Ovary (tissue), 9 donors: ENCODE results near the gene CTU1. TPM values are rescaled to one million over a fixed set of nuclear protein-coding genes. Genes with fewer than 3 reads are reported as not detected.
A peak's percentile ranks its signal among the peaks of the same experiment; 100 is the strongest.

ENCODE experiments used
- DNase-seq, 5 donors: peaks; one replicate each; pipeline ENCODE4 v3.0.0-alpha.2; 2019 to 2020
- H3K27ac ChIP-seq, 2 donors: fragments of 200-600 bp; one replicate each; pipeline versions ENCODE4 v1.5.1 to v1.8.0; 2019 to 2022
- H3K27me3 ChIP-seq: fragments of 200-600 bp; one replicate; pipeline ENCODE4 v1.8.0; 2022
- H3K36me3 ChIP-seq: fragments of 200-600 bp; sonication (generic); one replicate; pipeline ENCODE4 v1.5.1; 2019
- H3K4me1 ChIP-seq: one replicate; pipeline ENCODE4 v1.8.1; 2013; ENCODE audit warnings: mild to moderate bottlenecking, moderate library complexity; ENCODE audit not compliant: insufficient read depth
- H3K4me3 ChIP-seq: fragments of 200-600 bp; sonication (generic); one replicate; pipeline ENCODE4 v1.5.1; 2017
- H3K9me3 ChIP-seq, 2 donors: fragments of 200-600 bp in 1 of 2; sonication (generic) in 1 of 2; one replicate each; pipeline versions ENCODE4 v1.5.1 to v1.8.1; 2013 to 2019; ENCODE audit warnings: mild to moderate bottlenecking in 1 of 2, moderate library complexity in 1 of 2
- CTCF ChIP-seq, 3 donors: fragments of 450-650 bp in 2 of 3; fragments of 200-600 bp in 1 of 3; IDR thresholded peaks; one replicate each; pipeline versions ENCODE4 v1.5.1 to v1.8.0; 2016 to 2022; ENCODE audit warnings: antibody characterized with exemption in 3 of 3, mild to moderate bottlenecking in 1 of 3
- EP300 ChIP-seq: sonication (generic); formaldehyde crosslinking; IDR thresholded peaks from one replicate; pipeline ENCODE4 v1.6.1; 2017; ENCODE audit warnings: antibody characterized with exemption
- POLR2A ChIP-seq: fragments of 450-650 bp; IDR thresholded peaks from one replicate; pipeline ENCODE4 v1.6.1; 2017; ENCODE audit warnings: antibody characterized with exemption, mild to moderate bottlenecking, moderate library complexity
- WGBS, 3 donors: extraction: QIAGEN DNeasy Blood & Tissue Kit in 1 of 3; methylation state at CpG; one replicate each; pipeline versions ENCODE4 v1.1.5 to v1.1.7; 2013 to 2017; 5-methylcytosine and 5-hydroxymethylcytosine counted together
- intact Hi-C, 4 donors: fragments of 100-400 bp; cut with DNase I; formaldehyde crosslinking; loops; one replicate each; pipeline versions ENCODE4 v1.11.0 to v1.15.1; 2022 to 2023
- polyA plus RNA-seq, 2 donors: library from polyadenylated mRNA; stranded (reverse); fragments of 200-250 nt in 1 of 2; fragments of 350-450 nt in 1 of 2; fragmentation: Illumina TruSeq in 1 of 2; extraction: RNeasy Lipid Tissue Mini Kit (QIAGEN cat#74804) in 1 of 2; gene quantifications; one replicate each; pipeline ENCODE4 v1.2.3, GENCODE V29; 2013 to 2014
- total RNA-seq, 7 donors: library from RNA; depleted of rRNA in 2 of 7; stranded (reverse); fragments of >200 nt in 2 of 7; fragmentation: NEBNext Ultra II Directional in 3 of 7; extraction: Animal tissue kit (Norgen Biotek cat#: 25700) in 3 of 7; gene quantifications; one replicate each; pipeline versions ENCODE4 v1.1.0 to v1.2.4, GENCODE V29; 2016 to 2023
- donor health status: DM: no; HTN: no; CAD: no; lungs with moderate emphysema.
- donor health status: DM: no; HTN: no; CAD: no.
- donor health status: Bipolar disorder and iron deficiency.
- donor health status: DM: yes; HTN: yes; CAD: no.
- donor health status: DM: no; HTN: no; CAD: no.
- donor health status: DM: yes; HTN: yes; CAD: no.

Gene CTU1
- total and polyA plus RNA-seq, 9 donors, result 1.1 to 17.2 (median 12.3) TPM

GRCh38 chr19:51101171-51101865 lies 6.9 kb downstream of the CTU1 start:
- H3K27me3 ChIP-seq, result no peaks in the 10 kb centered on the region
- H3K4me1 ChIP-seq, result peaks cover 13% of the 10 kb centered on the region
- H3K36me3 ChIP-seq, result no peaks in the 10 kb centered on the region
- TF ChIP-seq EP300 (no peak), POLR2A (no peak), CTCF (IDR thresholded peaks at IDR 0.05) (no peak)
- DNase-seq, result no peak
- no peak overlapping the region for H3K27ac ChIP-seq
- H3K9me3 ChIP-seq, result no peaks in the 10 kb centered on the region
- intact Hi-C loops, result loop anchor here in 1 of 4 donors (10.0 kb wide), 1 partner anchor 63 kb away; no protein-coding TSS in a partner anchor
- 23 to 41% (median 30%) methylated on average over 5 of the region's 5 CpGs for WGBS, 3 donors
- no peak overlapping the region for H3K4me3 ChIP-seq

GRCh38 chr19:51100601-51101000 lies 7.6 kb downstream of the CTU1 start:
- no peaks in the 10 kb centered on the region for H3K27me3 ChIP-seq
- WGBS, 3 donors, result 36 to 45% (median 36%) methylated on average over 3 of the region's 3 CpGs
- peaks cover 13% of the 10 kb centered on the region for H3K4me1 ChIP-seq
- no peak overlapping the region for H3K27ac ChIP-seq
- TF ChIP-seq CTCF (IDR thresholded peaks at IDR 0.05), result no peak
- no peak for TF ChIP-seq EP300
- TF ChIP-seq POLR2A, result no peak
- no peaks in the 10 kb centered on the region for H3K36me3 ChIP-seq
- intact Hi-C loops, result loop anchor here in 1 of 4 donors (10.0 kb wide), 1 partner anchor 64 kb away; no protein-coding TSS in a partner anchor
- DNase-seq, result no peak
- H3K4me3 ChIP-seq, result no peak overlapping the region
- no peaks in the 10 kb centered on the region for H3K9me3 ChIP-seq

GRCh38 chr19:51099047-51099382 lies 9.2 kb downstream of the CTU1 start:
- Histone ChIP-seq H3K9me3 (no peaks in the 10 kb centered on the region), H3K27ac (peak overlapping the region in 1 of 2 donors; percentile 34), H3K4me1 (peaks cover 19% of the 10 kb centered on the region), H3K4me3 (no peak overlapping the region), H3K27me3 (no peaks in the 10 kb centered on the region), H3K36me3 (no peaks in the 10 kb centered on the region)
- intact Hi-C loops, result loop anchor here in 2 of 4 donors (5.0 to 10.0 kb wide), 3 partner anchors 73 to 172 kb away; no protein-coding TSS in a partner anchor
- WGBS, 3 donors, result 63 to 74% (median 73%) methylated on average over 22 of the region's 22 CpGs
- no peak for DNase-seq
- TF ChIP-seq EP300 (no peak), CTCF (IDR thresholded peaks at IDR 0.05) (peak in 1 of 3 donors; percentile 10)

- DNase-seq, result peak; percentile 43 to 76 (median 56)
- H3K4me3 ChIP-seq, result no peak overlapping the region
- no peaks in the 10 kb centered on the region for H3K27me3 ChIP-seq
- H3K4me1 ChIP-seq, result peaks cover 17% of the 10 kb centered on the region
- H3K36me3 ChIP-seq, result no peaks in the 10 kb centered on the region
- intact Hi-C loops, result loop anchor here in 2 of 4 donors (5.0 to 10.0 kb wide), 3 partner anchors 74 to 171 kb away; no protein-coding TSS in a partner anchor
- H3K27ac ChIP-seq, result peak overlapping the region in 1 of 2 donors; percentile 34
- WGBS, 3 donors, result 57 to 63% (median 63%) methylated on average over 76 to 78 of the region's 78 CpGs
- no peaks in the 10 kb centered on the region for H3K9me3 ChIP-seq
- TF ChIP-seq EP300 (no peak), CTCF (IDR thresholded peaks at IDR 0.05) (no peak), POLR2A (no peak)
Observed at GRCh38 chr19:51098365-51099046, 9.7 kb downstream of the CTU1 start.
